ENCODE data around the gene DAPK1.
"Not testable (repeated sequence)": the region's sequence is repeated elsewhere in the genome, so short reads cannot be mapped to it uniquely, and the experiment has no call there.

The DAPK1 gene

DNA sequence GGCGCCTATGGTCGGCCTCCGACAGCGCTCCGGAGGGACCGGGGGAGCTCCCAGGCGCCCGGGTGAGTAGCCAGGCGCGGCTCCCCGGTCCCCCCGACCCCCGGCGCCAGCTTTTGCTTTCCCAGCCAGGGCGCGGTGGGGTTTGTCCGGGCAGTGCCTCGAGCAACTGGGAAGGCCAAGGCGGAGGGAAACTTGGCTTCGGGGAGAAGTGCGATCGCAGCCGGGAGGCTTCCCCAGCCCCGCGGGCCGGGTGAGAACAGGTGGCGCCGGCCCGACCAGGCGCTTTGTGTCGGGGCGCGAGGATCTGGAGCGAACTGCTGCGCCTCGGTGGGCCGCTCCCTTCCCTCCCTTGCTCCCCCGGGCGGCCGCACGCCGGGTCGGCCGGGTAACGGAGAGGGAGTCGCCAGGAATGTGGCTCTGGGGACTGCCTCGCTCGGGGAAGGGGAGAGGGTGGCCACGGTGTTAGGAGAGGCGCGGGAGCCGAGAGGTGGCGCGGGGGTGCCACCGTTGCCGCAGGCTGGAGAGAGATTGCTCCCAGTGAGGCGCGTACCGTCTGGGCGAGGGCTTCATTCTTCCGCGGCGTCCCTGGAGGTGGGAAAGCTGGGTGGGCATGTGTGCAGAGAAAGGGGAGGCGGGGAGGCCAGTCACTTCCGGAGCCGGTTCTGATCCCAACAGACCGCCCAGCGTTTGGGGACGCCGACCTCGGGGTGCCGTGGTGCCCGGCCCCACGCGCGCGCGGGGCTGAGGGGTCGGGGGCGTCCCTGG is 561 bp downstream of the DAPK1 start:
- in situ Hi-C loops (cut with HindIII; ENCODE audit: low sequenced_read_pairs) = no loop called here

DNA sequence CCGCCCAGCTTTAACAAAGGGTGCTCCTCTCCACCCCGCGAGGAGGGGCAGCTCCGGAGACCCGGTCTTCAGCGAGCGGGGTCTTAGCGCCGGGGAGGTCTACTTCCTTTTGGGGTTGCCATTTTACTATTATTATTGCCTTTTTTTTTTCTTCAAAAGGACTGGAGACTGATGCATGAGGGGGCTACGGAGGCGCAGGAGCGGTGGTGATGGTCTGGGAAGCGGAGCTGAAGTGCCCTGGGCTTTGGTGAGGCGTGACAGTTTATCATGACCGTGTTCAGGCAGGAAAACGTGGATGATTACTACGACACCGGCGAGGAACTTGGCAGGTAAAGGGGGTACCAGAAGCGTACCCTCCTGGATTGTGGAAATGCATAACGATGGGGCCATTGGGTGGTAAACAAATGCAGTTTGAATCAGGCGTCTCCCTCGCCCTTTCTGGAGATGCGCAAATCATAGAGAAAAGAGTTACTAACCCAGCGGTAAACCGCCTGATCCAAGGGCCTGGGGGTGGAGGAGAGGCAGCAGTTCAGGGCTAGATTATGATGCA is 1.2 kb downstream of the DAPK1 start:
- in situ Hi-C loops (cut with HindIII; ENCODE audit: low sequenced_read_pairs) = no loop called here

DNA sequence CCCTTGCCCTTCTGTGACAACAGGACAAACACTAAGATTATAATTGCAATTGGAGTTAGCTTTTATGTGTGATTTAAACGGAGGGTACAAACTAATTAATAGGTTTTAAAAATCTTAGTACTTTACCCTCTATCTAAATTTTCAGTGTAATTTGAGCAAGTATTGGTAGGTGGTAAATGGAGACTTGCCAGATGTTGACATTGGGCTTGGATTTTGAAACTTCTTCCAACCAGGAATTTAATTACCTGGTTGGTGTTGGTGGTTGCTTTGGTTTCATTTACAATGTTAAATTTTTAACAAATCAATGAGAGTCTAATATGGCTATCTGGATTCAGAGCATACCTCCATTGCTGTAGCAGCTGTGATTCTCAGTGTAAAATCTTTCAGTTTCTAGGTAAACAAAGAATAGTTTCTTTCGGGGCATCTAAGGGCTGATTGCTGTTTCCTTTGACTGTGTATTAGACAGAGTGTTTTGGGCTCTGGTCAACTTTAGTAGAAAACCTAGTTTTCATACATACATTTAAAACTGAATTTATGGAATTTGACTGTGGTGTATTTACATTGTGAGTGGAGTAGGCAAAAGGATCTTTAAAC is 1.9 kb downstream of the DAPK1 start:
- in situ Hi-C loops (cut with HindIII; ENCODE audit: low sequenced_read_pairs) = no loop called here

DNA sequence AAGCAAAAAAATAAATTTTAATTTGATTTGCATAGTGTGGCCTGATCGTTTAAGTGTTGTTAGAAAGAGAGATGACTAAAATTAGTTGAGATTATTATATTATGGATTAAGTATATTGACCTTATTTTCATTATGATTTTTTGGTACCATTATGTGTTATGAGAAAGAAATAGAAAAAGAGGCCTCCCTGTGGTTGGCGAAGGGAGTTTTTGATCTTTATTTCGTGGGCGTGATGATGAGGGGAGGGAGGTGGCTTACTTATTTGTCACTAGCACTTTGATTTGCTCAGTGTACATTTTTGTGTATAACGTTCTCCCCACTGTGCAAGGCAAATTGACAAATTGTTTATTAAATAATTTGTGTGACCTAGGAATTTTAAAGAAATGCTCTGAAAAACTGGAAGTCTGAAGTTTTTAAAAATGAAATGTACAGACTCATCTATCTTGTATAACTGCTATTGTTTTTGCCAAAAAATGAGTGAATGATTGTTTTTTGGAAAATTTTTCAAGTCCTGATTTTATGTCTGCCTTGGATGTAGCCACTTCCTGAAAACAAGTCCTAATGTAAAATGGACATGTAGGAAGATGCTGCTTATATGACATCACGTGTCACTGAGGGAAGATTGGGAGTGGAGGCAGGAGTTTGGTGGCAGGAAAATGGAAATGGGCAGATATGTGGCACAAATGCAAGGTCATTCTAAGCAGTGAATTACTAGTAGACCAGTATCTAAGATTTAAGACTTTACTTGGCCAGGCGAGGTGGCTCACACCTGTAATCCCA is 3.0 kb downstream of the DAPK1 start:
- in situ Hi-C loops (cut with HindIII; ENCODE audit: low sequenced_read_pairs) = no loop called here

DNA sequence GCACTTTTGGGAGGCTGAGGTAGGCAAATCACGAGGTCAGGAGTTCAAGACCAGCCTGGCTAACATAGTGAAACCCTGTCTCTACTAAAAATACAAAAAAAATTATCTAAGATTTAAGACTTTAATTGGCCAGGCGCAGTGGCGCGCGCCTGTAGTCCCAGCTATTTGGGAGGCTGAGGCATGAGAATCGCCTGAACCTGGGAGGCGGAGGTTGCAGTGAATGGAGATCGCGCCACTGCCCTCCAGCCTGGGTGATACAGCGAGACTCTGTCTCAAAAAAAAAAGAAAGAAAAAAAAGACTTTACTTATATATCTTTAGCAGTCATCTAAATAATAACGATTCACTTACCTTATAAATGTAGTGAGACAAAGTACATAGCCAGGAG is 3.6 kb downstream of the DAPK1 start:
- in situ Hi-C loops (cut with HindIII; ENCODE audit: low sequenced_read_pairs) = not testable (repeated sequence)

DNA sequence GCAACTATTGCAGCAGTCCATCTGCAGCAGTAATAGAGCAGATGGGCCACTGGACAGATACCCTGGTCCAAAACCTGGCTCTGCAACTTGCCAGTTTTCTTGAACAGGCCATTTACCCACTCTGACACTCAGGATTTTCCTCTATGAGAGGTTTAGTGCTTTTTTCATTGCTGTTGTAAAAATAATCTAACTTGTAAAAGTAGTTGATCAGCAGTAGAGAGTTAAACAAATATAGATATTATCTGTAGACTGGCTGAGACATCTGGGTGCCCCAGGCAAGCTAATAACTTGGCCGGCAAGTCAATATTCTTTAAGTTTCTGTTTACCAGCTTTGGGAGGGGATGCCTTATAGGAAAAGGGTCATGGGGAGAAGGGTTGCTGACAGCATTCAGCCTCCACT is 4.1 kb downstream of the DAPK1 start:
- in situ Hi-C loops (cut with HindIII; ENCODE audit: low sequenced_read_pairs) = no loop called here

DNA sequence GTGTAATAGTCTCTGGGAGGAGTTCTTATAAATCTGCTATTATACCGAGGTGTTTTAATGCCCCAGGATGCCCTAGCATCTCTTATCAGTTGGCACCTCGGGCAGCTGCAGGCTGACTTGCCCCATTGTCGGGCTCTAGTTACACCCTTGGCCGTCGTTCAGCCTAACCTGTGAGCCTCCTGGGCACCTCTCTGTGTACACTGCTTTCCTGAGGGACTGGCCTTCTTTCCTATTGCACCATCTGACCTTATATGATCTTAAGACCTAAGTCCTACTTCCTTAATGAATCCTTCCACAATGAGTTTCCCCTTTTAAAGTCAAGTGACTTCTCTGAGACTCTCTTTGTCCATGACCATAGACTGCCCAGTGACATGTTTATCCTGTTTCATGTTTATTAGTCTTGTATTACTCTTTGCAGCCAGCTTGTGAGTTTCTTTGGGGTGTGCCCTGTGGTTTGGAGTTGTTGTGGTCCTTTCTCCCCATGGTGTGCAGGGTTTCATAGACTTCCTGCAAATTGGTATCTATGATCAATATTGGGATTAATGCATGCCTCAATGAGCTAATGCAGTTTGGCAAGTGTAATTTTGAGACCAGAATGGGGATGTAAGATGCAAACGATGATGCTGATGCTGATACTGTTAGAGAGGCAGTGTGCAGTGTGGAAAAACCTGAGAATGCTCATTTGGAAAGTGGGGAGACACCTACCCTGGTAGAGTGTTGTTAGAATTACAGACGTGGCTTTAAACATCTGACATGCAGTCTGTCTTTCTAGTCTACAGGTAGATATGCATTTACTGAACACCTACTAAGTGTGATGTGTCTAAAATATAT is 4.9 kb downstream of the DAPK1 start:
- in situ Hi-C loops (cut with HindIII; ENCODE audit: low sequenced_read_pairs) = no loop called here

DNA sequence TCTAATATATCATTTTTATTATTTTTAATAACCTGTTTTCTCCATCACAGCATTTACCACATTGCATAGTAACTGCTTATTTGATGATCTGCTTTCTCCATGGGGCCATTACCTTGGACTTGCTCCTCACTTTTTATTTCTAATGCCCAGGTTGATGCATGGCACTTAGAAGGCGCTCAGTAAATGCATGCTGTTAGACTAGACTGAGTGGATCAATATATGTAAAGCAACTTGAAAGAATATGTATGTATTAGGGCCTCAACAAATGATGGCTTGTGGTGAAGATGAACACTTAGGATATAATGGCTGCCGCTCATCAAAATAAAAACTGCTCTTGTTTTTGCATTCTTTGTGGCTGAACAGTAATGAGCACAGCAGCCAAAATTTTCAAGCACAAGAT is 5.8 kb downstream of the DAPK1 start:
- in situ Hi-C loops (cut with HindIII; ENCODE audit: low sequenced_read_pairs) = no loop called here

DNA sequence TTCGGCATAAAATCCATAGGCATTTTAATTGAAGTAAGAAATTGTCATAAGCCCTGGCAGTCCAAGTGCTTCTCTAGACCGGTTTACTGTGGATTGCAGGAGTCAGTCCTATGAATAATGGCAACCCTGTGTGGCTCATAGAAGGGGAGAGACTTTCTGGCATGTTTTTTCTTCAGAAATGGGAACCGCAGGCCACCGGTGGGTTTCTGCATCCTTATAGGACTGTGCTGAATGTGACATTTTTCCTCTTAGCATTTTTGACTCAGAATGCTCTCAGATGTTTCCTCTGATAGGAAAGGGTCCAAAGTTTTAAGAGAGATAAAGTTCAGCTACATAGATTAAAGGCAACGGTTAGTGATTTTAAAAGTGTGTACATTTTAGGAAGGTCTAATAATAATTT is 6.3 kb downstream of the DAPK1 start:
- in situ Hi-C loops (cut with HindIII; ENCODE audit: low sequenced_read_pairs) = no loop called here

DNA sequence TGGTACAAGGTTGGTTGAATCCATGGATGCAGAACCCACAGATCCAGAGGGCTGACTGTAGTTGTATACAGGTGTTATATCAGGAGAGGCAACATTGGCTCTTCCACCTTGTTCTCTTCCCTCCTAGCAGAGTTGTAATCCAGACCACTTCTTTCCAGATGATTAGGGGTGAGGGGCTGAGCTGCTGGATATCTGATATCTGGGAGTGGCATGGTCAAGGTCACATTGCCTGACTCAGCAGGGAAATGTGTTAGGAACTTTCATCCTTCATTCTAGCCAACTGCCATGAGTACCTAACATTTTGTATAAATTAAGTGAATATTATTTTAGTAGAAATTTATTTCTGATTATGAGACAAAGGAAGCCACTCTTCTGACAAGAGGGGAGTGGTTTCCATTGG is 7.3 kb downstream of the DAPK1 start:
- in situ Hi-C loops (cut with HindIII; ENCODE audit: low sequenced_read_pairs) = no loop called here

DNA sequence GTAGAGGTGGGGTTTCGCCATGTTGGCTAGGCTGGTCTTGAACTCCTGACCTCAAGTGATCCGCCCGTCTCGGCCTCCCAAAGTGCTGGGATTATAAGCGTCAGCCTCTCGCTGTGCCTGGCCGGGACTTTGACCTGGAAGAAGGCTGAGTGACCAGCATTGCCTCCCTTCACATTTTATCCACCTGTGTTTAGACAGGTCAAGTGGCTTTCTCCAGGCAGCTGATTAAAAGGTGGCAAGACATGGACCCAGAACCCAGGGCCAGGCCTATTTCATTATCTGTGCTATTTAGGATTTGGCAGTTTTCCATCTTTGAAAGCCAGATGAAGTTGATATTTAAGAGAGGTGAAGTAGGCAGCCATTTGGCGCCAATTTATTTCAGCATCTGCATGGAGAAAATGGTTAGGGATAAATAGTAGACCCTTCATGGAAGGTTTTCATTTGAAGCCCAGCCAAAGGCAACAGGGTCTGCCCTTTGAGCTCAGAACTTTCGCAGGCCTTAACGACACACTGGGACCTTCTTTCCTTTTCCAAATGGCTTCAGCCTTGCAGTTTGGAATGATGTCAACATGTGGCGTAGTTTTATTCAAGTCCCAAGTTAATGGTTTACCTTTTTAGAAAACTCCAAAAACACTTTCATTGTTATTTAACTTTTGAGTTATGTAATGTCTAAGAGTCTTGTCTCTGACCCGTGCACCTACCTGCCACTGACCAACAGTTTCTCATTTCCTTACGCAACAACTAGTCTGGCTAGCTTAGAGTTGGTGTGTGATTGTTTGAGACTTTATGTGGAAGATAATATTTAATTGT is 8.4 kb downstream of the DAPK1 start:
- in situ Hi-C loops (cut with HindIII; ENCODE audit: low sequenced_read_pairs) = no loop called here

DNA sequence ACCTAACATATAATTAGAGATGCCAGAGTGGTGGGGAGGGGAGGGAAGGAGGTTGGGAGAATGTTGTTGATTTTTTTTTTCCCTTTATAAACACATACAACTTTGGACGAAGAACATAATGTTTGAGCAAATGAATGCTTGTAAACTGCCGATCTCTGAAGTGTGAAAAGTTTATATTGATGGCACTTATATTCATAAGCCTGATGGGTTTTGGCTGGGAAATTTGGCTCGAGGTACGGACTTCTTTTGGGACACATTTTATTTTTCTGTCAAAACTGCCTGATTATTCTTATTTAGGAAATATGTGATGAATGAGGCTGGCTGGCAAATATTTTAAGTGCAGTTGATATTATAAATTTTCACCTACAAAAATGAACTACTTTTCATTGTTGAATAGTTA is 9.9 kb downstream of the DAPK1 start:
- in situ Hi-C loops (cut with HindIII; ENCODE audit: low sequenced_read_pairs) = no loop called here

DNA sequence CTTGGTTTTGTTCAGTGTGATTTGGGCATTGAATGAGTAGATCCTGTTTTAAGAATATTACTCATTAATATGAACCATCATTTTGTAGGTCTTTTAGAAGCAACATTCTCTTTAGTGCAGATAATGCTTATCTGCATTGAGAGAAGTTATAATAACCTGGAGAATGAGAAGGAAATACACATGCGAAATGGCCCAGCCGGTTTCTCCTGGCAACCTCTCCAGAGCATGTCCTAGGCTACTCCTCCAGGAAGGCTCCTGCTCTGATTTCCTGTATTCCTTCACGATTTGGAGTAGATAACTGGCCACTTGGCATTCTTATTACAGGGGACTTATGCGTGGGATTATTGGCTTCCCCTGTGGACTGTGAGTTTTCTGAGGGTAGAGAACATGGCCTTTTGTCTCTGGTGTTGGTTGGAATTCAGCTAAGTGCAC is 12.6 kb downstream of the DAPK1 start:
- in situ Hi-C loops (cut with HindIII; ENCODE audit: low sequenced_read_pairs) = loop anchor here (5.0 kb wide), 1 partner anchor 78 kb away; no protein-coding TSS in a partner anchor

DNA sequence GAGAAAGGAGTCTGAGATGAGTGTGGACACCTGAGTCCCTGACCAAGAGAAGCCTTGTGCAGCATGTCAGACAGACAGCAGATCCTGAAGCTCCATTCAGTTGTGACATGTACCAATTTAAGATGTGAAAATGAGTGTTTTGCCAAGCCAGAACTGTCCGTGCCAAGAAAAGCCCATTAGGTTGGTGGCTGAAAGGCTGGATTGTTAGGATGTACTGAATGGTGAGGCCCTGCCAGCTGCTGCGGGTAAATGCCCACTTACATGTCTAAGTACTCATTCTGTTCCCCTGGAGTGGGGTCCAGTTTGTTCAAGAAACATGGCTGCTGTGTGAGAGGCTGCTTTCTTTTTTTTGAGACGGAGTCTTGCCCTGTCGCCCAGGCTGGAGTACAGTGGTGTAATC is 14.6 kb downstream of the DAPK1 start:
- in situ Hi-C loops (cut with HindIII; ENCODE audit: low sequenced_read_pairs) = loop anchor here (5.0 kb wide), 1 partner anchor 80 kb away; no protein-coding TSS in a partner anchor

DNA sequence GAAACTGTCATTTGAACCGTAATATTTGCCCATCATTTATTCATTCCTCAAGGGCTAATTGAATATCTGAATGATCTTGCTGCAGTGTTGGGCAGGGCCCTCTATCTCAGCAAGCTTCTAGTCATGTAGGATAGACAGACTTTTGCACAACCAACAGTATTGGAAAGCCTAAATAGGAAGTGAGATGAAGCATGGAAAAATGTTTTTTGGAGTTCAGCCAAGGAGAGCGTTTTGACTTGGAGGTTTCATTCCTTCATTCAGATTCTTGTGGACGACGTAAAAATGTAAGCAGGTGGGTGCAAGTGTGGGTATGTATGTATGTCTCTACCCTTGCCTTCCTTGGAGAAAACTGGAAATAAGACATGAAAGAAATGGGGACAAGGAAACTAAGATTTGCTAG is 15.5 kb downstream of the DAPK1 start:
- in situ Hi-C loops (cut with HindIII; ENCODE audit: low sequenced_read_pairs) = loop anchor here (5.0 kb wide), 1 partner anchor 81 kb away; no protein-coding TSS in a partner anchor

DNA sequence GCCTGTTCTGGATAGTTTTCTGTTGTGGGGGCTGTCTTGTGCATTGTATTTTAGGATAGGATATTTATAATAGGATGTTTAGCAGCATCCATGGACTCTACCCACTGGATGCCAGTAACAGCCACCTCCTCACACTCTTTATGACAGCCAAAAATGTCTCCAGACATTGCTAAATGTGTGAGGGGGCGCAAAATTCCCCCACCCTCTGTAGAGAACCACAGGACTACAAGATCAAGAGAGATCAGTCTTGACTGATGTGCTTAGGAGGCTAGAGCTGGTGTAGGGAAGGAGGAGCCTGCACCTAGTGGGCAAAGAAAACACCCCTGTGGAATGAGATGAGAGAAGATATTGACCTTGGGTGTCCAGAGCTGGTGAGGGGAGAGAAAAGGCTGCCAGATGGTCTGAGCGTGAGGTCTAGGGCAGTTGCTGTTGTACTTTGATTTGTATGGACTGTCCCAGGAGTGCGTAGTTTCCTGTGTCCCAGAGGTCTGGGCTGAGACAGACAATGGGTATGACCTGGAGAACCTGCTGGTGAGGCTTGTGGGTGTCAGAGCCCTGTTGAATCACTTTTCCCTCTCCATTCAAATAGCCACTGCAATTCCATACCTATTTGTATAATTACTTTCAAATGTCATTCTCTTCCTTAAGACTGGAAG is 16.3 kb downstream of the DAPK1 start:
- in situ Hi-C loops (cut with HindIII; ENCODE audit: low sequenced_read_pairs) = loop anchor here (5.0 kb wide), 1 partner anchor 82 kb away; no protein-coding TSS in a partner anchor

DNA sequence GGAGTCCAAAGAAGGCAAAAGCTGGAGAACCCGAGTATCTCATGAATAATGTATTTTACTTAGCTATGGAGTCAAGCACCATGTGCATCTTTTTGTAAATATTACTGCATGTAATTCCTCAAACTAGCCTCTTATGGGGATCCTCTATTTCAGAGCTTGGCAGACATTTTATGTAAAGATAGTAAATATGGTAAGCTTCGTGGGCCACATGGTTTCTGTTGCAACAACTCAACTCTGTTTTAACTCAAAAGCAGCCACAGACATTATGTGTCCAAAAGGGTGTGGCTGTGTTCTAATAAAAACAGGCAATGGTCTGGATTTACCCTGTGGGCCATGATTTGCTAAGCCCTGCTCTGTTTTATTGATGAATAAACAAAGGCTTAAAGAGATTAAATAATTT is 17.3 kb downstream of the DAPK1 start:
- in situ Hi-C loops (cut with HindIII; ENCODE audit: low sequenced_read_pairs) = loop anchor here (5.0 kb wide), 1 partner anchor 33 kb away; no protein-coding TSS in a partner anchor

DNA sequence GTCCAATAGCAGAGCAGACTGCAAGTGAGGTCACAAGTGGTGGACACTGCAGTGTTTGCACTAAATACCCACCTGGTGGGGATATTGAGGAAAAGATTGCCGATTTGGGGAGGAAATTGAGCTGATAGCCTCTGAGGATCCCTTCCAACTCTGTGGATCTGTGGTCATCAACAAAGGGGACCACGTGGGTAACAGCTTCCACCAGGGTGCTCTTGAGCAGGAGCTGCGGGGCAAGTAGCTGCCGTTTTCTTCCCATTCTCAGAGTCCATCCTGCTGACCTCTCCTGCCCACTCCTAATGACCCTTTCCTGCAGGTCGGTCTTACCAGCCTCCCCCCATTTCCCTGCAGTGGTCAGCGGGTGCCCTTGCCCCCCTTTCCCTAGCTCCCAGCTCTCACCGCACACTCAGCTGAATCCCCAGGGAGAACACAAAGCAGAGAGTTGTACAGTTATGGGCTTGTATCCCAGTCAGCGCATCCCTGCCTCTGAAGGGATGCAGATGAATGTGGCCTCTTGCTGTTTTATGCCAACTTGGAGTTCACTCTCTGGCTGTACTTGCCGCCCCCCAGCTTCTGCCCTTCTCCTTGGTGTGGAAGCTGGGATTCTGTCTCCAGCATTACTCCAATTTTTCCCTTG is 18.0 kb downstream of the DAPK1 start:
- in situ Hi-C loops (cut with HindIII; ENCODE audit: low sequenced_read_pairs) = loop anchor here (5.0 kb wide), 1 partner anchor 33 kb away; no protein-coding TSS in a partner anchor

All from endothelial cell of hepatic sinusoid (primary cell).